ENCODE measurements around the gene MTERF1. TPM values are rescaled to one million over a fixed set of nuclear protein-coding genes. Genes with fewer than 3 reads are reported as not detected.
"Not testable (repeated sequence)": the region's sequence is repeated elsewhere in the genome, so short reads cannot be mapped to it uniquely, and the experiment has no call there.

The MTERF1 gene
- total RNA-seq, 1 donor from 2014 or later: 30.3 TPM

DNA sequence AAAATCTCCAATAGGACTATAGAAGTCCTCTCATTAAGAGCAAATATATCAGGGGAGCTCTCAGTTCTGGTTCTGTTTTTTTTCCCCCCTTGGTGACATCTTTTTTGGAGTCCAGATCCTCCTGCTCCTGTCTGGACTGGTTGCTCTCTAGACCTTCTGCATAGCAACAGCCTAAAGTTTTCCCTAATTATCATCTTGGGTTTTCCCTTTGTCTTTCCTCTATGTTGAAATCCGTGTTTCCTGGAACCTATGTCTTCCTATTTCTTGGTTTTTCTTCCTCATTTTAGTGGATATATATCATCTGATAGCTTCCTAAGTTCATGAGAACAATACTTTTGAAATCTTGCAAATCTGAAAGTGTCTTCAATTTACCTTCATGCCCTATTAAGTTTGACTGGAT, 29.7 kb upstream of the MTERF1 start:
- ChIA-PET CTCF (no interaction called here), POLR2A (no interaction called here)
- no peak for ATAC-seq (ENCODE audit: low read depth)
- H3K36me3 Mint-ChIP-seq (ENCODE audit: low read depth): no peaks in the 10 kb centered on the region
- no peaks in the 10 kb centered on the region for H3K9me3 Mint-ChIP-seq
- DNase-seq: no peak
- no peak overlapping the region for H3K4me3 Mint-ChIP-seq
- peaks cover 11% of the 10 kb centered on the region for H3K27me3 Mint-ChIP-seq
- intact Hi-C loops (cut with micrococcal nuclease): no loop called here
- TF ChIP-seq, protein P1, sequence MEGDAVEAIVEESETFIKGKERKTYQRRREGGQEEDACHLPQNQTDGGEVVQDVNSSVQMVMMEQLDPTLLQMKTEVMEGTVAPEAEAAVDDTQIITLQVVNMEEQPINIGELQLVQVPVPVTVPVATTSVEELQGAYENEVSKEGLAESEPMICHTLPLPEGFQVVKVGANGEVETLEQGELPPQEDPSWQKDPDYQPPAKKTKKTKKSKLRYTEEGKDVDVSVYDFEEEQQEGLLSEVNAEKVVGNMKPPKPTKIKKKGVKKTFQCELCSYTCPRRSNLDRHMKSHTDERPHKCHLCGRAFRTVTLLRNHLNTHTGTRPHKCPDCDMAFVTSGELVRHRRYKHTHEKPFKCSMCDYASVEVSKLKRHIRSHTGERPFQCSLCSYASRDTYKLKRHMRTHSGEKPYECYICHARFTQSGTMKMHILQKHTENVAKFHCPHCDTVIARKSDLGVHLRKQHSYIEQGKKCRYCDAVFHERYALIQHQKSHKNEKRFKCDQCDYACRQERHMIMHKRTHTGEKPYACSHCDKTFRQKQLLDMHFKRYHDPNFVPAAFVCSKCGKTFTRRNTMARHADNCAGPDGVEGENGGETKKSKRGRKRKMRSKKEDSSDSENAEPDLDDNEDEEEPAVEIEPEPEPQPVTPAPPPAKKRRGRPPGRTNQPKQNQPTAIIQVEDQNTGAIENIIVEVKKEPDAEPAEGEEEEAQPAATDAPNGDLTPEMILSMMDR (IDR thresholded peaks at IDR 0.05): no peak
- H3K27ac Mint-ChIP-seq: no peak overlapping the region
- H3K4me1 Mint-ChIP-seq: no peaks in the 10 kb centered on the region

DNA sequence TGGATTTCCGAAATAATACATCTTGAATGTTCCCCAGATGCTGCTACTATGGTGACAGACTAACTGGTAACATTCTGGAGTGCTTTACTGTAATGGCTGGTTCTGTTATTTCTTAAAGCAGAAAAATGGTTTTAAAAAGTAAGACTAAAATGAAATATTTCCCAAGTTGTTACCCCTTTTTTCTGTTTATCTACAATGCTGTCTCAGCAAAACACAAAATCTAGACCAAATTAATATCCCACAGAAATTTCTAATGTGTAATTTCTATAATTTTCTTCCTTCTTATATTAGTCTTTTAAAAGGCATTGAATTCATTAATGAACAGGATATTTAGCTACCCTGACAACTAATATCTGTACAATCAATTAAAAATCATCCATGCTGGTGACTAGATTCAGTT, 19.1 kb upstream of the MTERF1 start:
- POLR2A ChIA-PET: no interaction called here
- peaks cover 3% of the 10 kb centered on the region for H3K27me3 Mint-ChIP-seq
- TF ChIP-seq, protein P1 (IDR thresholded peaks at IDR 0.05): no peak
- DNase-seq (no peak), ATAC-seq (ENCODE audit: low read depth) (no peak)
- no peaks in the 10 kb centered on the region for H3K9me3 Mint-ChIP-seq
- CTCF ChIA-PET: no interaction called here
- H3K36me3 Mint-ChIP-seq (ENCODE audit: low read depth): no peaks in the 10 kb centered on the region
- no peaks in the 10 kb centered on the region for H3K4me1 Mint-ChIP-seq
- intact Hi-C loops (cut with micrococcal nuclease): no loop called here
- no peak overlapping the region for H3K27ac Mint-ChIP-seq
- no peak overlapping the region for H3K4me3 Mint-ChIP-seq

DNA sequence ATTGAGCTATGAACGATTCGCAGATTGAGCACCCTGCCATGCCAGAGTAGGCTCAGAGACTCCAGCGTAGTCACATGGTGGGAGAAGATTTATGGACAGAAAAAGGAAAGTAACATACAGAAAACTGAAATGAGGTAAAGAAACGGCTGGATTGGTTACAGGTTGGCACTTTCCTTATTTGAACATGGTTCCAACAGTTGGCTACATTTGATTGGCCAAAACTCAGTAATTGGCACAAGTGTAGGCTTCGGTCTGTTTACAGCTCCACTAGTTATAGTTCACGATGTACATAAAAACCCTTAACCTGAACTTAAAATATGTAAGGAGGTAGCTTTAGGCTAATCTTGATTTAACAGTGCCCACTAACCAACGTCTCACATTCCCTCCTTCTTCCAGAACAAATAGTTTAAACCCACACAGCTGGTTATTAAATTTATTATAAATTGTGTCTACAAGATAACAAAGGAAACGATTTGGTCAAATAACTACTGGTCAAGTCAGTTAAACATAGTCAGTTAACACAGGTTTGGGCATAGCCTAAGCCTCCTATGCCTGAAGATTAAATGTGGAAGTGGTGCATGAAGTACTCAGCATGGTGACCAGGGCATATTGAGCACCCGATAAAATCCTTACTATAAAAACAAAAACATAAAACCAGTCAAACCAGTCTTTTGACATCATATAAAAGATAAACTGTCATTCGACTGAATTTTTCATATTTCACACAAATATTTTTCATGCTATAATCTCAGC, 17.9 kb upstream of the MTERF1 start:
- H3K4me1 Mint-ChIP-seq: no peaks in the 10 kb centered on the region
- H3K27me3 Mint-ChIP-seq: peaks cover 3% of the 10 kb centered on the region
- ChIA-PET CTCF (interaction anchor here (1.0 kb wide), 1 partner anchor 12 kb away, joined by 3 read pairs; no protein-coding TSS in a partner anchor), POLR2A (no interaction called here)
- no peak overlapping the region for H3K4me3 Mint-ChIP-seq
- H3K9me3 Mint-ChIP-seq: no peaks in the 10 kb centered on the region
- no peak overlapping the region for H3K27ac Mint-ChIP-seq
- intact Hi-C loops (cut with micrococcal nuclease): no loop called here
- ATAC-seq (ENCODE audit: low read depth) (no peak), DNase-seq (no peak)
- H3K36me3 Mint-ChIP-seq (ENCODE audit: low read depth): no peaks in the 10 kb centered on the region
- TF ChIP-seq, protein P1 (IDR thresholded peaks at IDR 0.05): no peak

DNA sequence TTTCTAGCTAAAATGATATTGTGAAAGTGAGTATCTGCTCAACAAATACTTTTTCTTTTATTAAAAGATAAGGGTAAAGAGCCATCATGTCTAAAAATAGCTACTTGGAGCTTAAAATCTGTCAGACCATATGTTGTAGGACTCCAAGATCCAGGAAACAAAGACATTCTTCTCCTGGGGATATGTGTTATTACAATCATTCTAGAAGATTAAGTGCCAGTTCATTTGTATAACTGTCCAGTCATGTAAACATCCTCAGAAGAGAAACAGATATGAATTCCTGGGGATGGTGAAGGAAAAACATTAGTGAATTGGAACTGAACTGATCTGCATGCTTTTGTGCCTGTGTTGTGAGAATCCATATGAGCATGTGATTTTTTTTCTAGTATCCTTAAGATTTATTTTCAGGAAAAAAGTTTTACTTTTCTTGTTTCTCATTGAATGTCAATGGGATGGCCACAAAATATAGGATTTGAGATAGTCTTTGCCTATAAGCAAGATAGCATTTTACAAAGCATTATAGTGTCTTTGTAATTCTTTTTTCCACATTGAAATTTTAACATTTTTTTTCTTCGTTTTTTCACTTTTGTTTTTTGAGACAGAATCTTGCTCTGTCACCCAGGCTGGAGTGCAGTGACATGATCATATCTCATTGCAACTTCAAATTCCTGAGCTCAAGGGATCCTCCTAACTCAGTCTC, 14.4 kb upstream of the MTERF1 start:
- DNase-seq (no peak), ATAC-seq (ENCODE audit: low read depth) (no peak)
- intact Hi-C loops (cut with micrococcal nuclease): no loop called here
- CTCF ChIA-PET: no interaction called here
- TF ChIP-seq, protein P1 (IDR thresholded peaks at IDR 0.05): no peak
- no peak overlapping the region for H3K27ac Mint-ChIP-seq
- H3K4me1 Mint-ChIP-seq: no peaks in the 10 kb centered on the region
- POLR2A ChIA-PET: no interaction called here
- no peaks in the 10 kb centered on the region for H3K9me3 Mint-ChIP-seq
- no peak overlapping the region for H3K4me3 Mint-ChIP-seq
- H3K27me3 Mint-ChIP-seq: peaks cover 10% of the 10 kb centered on the region
- H3K36me3 Mint-ChIP-seq (ENCODE audit: low read depth): no peaks in the 10 kb centered on the region

DNA sequence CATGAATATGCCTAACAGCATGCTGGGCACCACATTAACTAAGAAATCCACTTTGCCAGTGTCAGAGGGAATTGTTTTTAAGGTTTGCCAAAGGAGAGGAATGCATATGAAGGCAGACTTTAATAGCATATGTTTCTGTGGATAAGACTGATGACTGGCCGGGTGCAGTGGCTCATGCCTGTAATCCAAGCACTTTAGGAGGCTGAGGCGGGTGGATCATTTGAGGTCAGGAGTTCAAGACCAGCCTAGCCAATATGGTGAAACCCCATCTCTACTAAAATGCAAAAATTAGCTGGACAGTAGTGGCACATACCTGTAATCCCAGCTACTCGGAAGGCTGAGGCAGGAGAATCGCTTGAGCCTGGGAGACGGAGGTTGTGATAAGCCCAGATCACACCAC, 13.2 kb upstream of the MTERF1 start:
- POLR2A ChIA-PET; H3K36me3 Mint-ChIP-seq (ENCODE audit: low read depth); ATAC-seq (ENCODE audit: low read depth); intact Hi-C loops (cut with micrococcal nuclease); H3K27ac Mint-ChIP-seq; H3K9me3 Mint-ChIP-seq; H3K4me3 Mint-ChIP-seq; CTCF ChIA-PET; DNase-seq; H3K4me1 Mint-ChIP-seq: not testable (repeated sequence)
- H3K27me3 Mint-ChIP-seq: peaks cover 10% of the 10 kb centered on the region
